Small intestine (tissue), 7 donors: ENCODE data around the gene BMP4. TPM values are rescaled to one million over a fixed set of nuclear protein-coding genes. Genes with fewer than 3 reads are reported as not detected.
"Not testable (repeated sequence)": the region's sequence is repeated elsewhere in the genome, so short reads cannot be mapped to it uniquely, and the experiment has no call there.

Experiments used
- DNase-seq, 2 donors: peaks; one replicate each; pipeline versions ENCODE4 v3.0.0 to v3.0.0-alpha.2; 2013
- FAIRE-seq: peaks from 2 replicates; lab custom pipeline; 2012; peaks lifted over from hg19 to GRCh38; lab: Jason Lieb, UNC
- H3K27ac ChIP-seq, 3 donors: one replicate each; pipeline ENCODE4 v1.5.1; 2013; ENCODE audit warnings: low read length in 2 of 3, mild to moderate bottlenecking in 2 of 3, control low read depth in 1 of 3, inconsistent platforms in 1 of 3, low read depth in 1 of 3, moderate library complexity in 1 of 3
- H3K27me3 ChIP-seq, 3 donors: one replicate each; pipeline ENCODE4 v1.6.1; 2013; ENCODE audit warnings: low read length in 3 of 3, inconsistent platforms in 1 of 3; ENCODE audit not compliant: control insufficient read depth in 3 of 3, insufficient read depth in 3 of 3
- H3K36me3 ChIP-seq, 3 donors: one replicate each; pipeline ENCODE4 v1.6.1; 2013; ENCODE audit warnings: low read length in 3 of 3, inconsistent platforms in 1 of 3, low read depth in 1 of 3, mild to moderate bottlenecking in 1 of 3, moderate library complexity in 1 of 3; ENCODE audit not compliant: control insufficient read depth in 3 of 3, insufficient read depth in 2 of 3
- H3K4me1 ChIP-seq, 3 donors: one replicate each; pipeline ENCODE4 v1.6.1; 2013; ENCODE audit warnings: low read length in 2 of 3, inconsistent platforms in 1 of 3, low read depth in 1 of 3, mild to moderate bottlenecking in 1 of 3, moderate library complexity in 1 of 3; ENCODE audit not compliant: control insufficient read depth in 3 of 3, insufficient read depth in 2 of 3
- H3K4me3 ChIP-seq, 3 donors: one replicate each; pipeline ENCODE4 v1.5.1; 2013; ENCODE audit warnings: low read length in 3 of 3, control low read depth in 1 of 3, inconsistent platforms in 1 of 3, low read depth in 1 of 3, mild to moderate bottlenecking in 1 of 3, moderate library complexity in 1 of 3
- H3K9me3 ChIP-seq, 2 donors: one replicate each; pipeline ENCODE4 v1.6.1; 2013; ENCODE audit warnings: low read depth in 1 of 2, low read length in 1 of 2; ENCODE audit not compliant: control insufficient read depth in 2 of 2, insufficient read depth in 1 of 2
- WGBS, 3 donors: extraction: QIAGEN DNeasy Blood & Tissue Kit; methylation state at CpG; one replicate each; pipeline ENCODE4 v1.1.7; 2013; 5-methylcytosine and 5-hydroxymethylcytosine counted together
- polyA plus RNA-seq, 4 donors: library from polyadenylated mRNA; stranded (reverse) in 3 of 4; unstranded in 1 of 4; fragments of 200-250 nt in 3 of 4; fragments of 120-200 nt in 1 of 4; gene quantifications; one replicate each; pipeline versions ENCODE4 v1.2.1 to v1.2.3, GENCODE V29; 2013
- donor health status: healthy with polysubstance abuse.
- donor health status: control.
- donor health status: control.
- donor health status: Bipolar disorder and iron deficiency.
- donor health status: healthy.

The BMP4 gene
- polyA plus RNA-seq, 4 donors: 1.6 to 59.5 (median 8.0) TPM

DNA sequence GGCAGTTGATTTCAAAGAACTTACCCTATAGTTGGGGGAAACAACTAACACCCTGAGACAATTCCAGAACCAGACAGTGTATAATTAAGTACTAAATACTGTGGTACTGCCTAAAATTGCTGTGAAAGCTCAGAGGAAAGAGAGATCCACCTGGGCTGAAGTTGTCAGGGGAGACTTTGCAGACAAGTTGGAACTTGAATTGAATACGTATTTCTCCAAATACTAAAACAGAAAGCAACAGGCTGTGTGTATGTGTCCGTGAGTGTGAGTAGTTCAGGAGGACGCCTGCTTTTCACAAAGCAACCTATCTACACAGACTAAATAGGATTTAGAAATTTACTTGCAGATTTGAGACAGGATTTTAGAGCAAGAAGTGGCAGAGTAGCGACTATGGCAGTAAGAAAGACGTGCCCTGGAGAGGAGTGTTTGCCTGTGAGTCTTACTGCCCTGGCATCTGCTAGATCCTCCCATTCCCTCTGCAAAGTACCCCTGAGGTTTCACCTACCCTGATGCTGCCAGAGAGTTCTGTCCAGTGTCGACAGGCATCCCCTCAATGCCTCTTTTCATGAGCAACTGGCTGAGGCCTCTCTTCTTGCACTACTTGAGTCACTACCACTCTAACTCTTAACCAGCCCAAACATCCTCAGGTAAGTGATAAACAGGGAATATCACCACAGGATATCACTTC lies 37.4 kb upstream of the BMP4 start:
- DNase-seq (no peak), FAIRE-seq (no peak)
- no peak overlapping the region for H3K4me3 ChIP-seq
- no peaks in the 10 kb centered on the region for H3K4me1 ChIP-seq
- 73 to 89% (median 79%) methylated on average over 6 of the region's 6 CpGs for WGBS, 3 donors
- H3K36me3 ChIP-seq: no peaks in the 10 kb centered on the region
- no peaks in the 10 kb centered on the region for H3K9me3 ChIP-seq
- no peak overlapping the region for H3K27ac ChIP-seq
- no peaks in the 10 kb centered on the region for H3K27me3 ChIP-seq

DNA sequence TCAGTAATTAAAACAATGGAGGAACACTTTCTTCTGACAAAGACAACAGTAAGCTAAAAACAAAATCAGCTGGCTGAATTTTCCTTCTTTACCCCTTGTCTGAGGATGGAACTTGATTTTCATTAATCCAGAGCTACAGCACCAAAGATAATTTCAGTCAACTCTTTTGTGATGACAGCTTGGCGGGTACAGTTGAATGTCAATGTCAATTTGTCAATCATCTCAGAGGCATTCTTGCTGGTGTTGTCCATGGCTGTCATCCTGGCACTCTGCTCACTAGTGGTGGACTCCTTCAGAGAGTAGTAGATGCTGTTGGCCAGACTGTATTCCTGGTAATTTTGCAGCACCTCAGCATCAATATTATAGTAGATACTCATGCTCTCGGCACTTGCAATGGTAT lies 34.4 kb upstream of the BMP4 start:
- peaks cover 0 to 10% of the 10 kb centered on the region in 2 donors for H3K9me3 ChIP-seq
- no peaks in the 10 kb centered on the region for H3K27me3 ChIP-seq
- FAIRE-seq (no peak), DNase-seq (no peak)
- H3K27ac ChIP-seq: no peak overlapping the region
- no peaks in the 10 kb centered on the region for H3K4me1 ChIP-seq
- H3K4me3 ChIP-seq: no peak overlapping the region
- WGBS, 3 donors: 49 to 93% (median 56%) methylated on average over 2 of the region's 2 CpGs
- no peaks in the 10 kb centered on the region for H3K36me3 ChIP-seq

DNA sequence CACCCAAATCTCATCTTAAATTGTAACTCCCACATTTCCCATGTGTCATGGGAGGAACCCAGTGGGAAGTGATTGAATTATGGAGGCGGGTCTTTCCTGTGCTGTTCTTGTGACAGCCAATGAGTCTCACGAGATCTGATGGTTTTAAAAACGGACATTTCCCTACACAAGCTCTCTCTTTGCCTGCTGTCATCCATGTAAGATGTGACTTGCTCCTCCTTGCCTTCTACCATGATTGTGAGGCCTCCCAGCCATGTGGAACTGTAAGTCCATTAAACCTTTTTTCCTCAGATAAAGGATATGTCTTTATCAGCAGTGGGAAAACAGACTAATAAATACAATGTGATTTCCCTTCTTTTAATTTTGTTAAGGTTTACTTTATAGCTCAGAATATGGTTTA lies 30.1 kb upstream of the BMP4 start:
- DNase-seq, FAIRE-seq, H3K36me3 ChIP-seq, H3K4me1 ChIP-seq, H3K27me3 ChIP-seq, H3K4me3 ChIP-seq, H3K27ac ChIP-seq: not testable (repeated sequence)
- WGBS, 3 donors: 77 to 90% (median 82%) methylated on average over 3 of the region's 3 CpGs
- H3K9me3 ChIP-seq: peaks cover 0 to 22% of the 10 kb centered on the region in 2 donors

DNA sequence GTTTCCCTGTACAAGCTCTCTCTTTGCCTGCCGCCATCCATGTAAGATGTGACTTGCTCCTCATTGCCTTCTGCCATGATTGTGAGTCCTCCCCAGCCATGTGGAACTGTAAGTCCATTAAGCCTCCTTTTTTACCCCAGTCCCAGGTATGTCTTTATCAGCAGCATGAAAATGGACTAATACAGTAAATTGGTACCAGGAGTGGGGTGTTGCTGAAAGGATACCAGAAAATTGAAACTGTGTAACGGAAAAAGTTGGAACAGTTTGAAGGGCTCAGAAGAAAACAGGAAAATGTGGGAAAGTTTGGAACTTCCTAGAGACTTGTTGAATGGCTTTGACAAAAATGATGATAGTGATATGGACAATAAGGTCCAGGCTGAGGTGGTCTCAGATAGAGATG lies 28.3 kb upstream of the BMP4 start:
- not testable (repeated sequence) for FAIRE-seq, H3K4me1 ChIP-seq, H3K27me3 ChIP-seq, H3K36me3 ChIP-seq, H3K27ac ChIP-seq, H3K4me3 ChIP-seq, DNase-seq
- H3K9me3 ChIP-seq: peaks cover 0 to 22% of the 10 kb centered on the region in 2 donors
- WGBS, 3 donors: 98 to 99% (median 99%) methylated on average over 2 of the region's 2 CpGs

DNA sequence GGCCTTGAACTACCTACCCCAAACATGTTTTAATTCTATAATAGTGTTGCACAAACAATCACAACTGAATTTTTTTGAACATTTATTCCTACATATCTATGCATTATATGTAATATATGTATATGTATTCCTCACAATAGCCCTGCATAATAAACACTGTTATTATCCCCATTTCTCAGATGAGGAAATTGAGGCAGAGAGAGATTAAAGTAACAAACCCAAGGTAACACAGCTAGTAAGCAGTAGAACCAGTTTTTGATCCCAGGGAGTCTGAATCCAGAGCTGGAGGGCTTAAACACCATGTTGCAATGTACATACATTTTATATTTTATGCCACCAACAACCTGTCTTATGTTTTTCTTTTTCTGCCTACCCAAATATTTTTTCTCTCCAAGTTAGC lies 26.5 kb upstream of the BMP4 start:
- Histone ChIP-seq H3K4me1 (no peaks in the 10 kb centered on the region), H3K9me3 (peaks cover 0 to 22% of the 10 kb centered on the region in 2 donors), H3K27ac (no peak overlapping the region), H3K27me3 (peaks cover 0 to 2% (median 0%) of the 10 kb centered on the region in 3 donors), H3K36me3 (no peaks in the 10 kb centered on the region), H3K4me3 (no peak overlapping the region)
- DNase-seq (no peak), FAIRE-seq (no peak)

DNA sequence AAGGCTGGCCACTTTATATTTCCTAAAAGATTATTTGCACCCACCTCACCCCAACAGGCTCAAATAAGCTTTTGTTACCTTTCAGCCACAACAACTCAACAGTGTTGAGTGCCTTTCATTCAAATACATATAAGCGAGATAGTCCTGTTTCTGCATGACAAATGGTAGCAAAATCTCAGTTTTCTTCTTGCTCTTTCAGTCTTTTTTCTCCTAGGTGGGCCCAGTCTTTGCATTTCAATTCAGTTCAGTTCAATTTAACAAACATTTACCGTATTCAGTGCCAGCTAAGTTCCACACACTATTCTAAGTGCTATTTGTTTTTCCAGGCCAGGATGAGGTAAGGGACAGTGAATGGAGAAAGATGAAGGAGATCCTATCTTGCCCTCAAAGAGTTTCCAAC lies 25.9 kb upstream of the BMP4 start:
- Histone ChIP-seq H3K36me3 (no peaks in the 10 kb centered on the region), H3K27me3 (peaks cover 0 to 2% (median 0%) of the 10 kb centered on the region in 3 donors), H3K9me3 (peaks cover 0 to 22% of the 10 kb centered on the region in 2 donors), H3K4me1 (no peaks in the 10 kb centered on the region), H3K27ac (no peak overlapping the region), H3K4me3 (no peak overlapping the region)
- no peak for FAIRE-seq
- no peak for DNase-seq
- 81 to 87% (median 83%) methylated on average over 2 of the region's 2 CpGs for WGBS, 3 donors

DNA sequence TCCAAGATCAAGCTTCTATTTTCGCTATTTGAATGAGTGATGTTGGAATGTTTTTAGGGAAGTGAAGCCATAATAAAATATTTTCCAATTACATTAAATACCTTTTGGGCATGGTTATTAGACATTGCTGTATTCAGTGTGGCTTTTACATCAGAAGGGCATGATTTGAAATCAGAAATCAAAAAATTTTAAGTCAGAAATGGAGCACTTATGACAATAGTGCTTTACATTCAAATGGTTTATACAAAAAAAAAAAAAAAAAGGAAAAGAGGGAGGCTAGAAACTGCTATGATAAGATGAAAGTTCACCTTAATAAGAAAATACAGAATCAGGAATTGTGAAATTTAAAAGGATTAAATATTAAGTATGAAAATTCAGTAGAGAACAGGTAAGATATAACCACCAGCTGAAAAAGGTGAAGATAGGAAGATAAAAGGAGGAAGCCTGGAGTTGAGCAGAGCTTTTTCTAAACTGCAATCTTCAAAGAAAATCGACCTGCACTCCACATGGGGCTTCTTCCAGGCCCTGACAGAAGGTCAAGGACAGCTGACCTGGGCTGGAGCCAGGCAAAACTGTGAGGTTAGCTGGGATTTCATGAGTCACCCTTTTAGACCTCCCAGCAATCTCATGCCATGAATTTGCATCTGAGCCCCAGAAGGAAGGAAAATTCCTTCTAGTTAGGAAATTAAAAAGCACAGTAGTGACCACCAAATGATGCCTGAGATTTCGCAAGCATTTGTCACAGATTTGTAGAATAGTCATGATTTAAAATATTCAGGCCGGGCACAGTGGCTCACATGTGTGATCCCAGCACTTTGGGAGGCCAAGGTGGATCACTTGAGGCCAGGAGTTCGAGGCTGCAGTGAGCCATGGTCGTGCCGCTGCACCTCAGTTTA lies 23.4 kb upstream of the BMP4 start:
- Histone ChIP-seq H3K9me3 (peaks cover 0 to 8% of the 10 kb centered on the region in 2 donors), H3K4me1 (no peaks in the 10 kb centered on the region), H3K27me3 (peaks cover 0 to under 1% (median 0%) of the 10 kb centered on the region in 3 donors), H3K36me3 (no peaks in the 10 kb centered on the region), H3K4me3 (no peak overlapping the region), H3K27ac (no peak overlapping the region)
- DNase-seq (no peak), FAIRE-seq (no peak)
- WGBS, 3 donors: 65 to 75% (median 66%) methylated on average over 7 of the region's 7 CpGs

DNA sequence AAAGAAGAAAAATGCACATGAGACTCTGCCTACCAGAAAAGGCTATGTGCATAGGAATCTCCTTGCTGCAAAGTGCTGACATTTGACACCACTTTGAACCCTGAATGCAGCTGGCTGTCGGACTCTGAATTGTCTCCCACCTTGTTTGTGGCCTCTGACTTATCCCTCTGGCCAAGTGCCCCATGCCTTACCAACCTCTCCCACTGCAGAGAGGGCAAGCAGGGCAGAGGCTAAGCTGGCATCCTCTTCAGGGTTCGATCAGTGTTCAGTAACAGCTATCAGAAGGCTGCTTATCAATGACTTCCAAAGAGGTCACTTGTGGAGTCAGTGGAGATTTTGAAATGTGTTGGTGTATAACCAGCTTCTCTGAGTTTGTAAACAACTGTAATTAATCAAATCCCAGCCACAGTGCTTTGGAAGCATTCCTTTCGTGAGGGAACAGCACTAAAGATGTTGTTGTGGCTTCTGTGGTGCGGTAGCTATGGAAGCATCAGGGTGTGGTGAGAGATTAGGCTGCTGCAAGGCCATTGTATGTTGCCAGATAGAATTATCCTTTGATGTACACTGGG lies 22.6 kb upstream of the BMP4 start:
- DNase-seq (peak; percentile 47 to 64), FAIRE-seq (no peak)
- no peak overlapping the region for H3K27ac ChIP-seq
- H3K9me3 ChIP-seq: peaks cover 0 to 2% of the 10 kb centered on the region in 2 donors
- H3K36me3 ChIP-seq: no peaks in the 10 kb centered on the region
- no peak overlapping the region for H3K4me3 ChIP-seq
- WGBS, 3 donors: 13 to 34% (median 24%) methylated on average over 4 of the region's 4 CpGs
- H3K4me1 ChIP-seq: no peaks in the 10 kb centered on the region
- H3K27me3 ChIP-seq: peaks cover 0 to 2% (median 0%) of the 10 kb centered on the region in 3 donors
